IMR-90 (cell line): Measurements from ENCODE around the gene VPS35.

Experiments
- BHLHE40 ChIP-seq: fragments of 150-350 bp; IDR thresholded peaks from 2 replicates; pipeline ENCODE4 v1.6.1; 2016; ENCODE audit warnings: mild to moderate bottlenecking, low read depth, low read length
- CTCF ChIP-seq: conservative IDR thresholded peaks from 2 replicates; pipeline ENCODE4 v1.5.1; 2012; ENCODE audit warnings: mild to moderate bottlenecking, low read depth, low read length, improper control_type of control experiment
- ELK1 ChIP-seq: fragments of 150-350 bp; IDR thresholded peaks from 2 replicates; pipeline ENCODE4 v1.6.1; 2016; ENCODE audit warnings: low read depth, mild to moderate bottlenecking, low read length, moderate library complexity, borderline replicate concordance
- MAZ ChIP-seq: IDR thresholded peaks from 2 replicates; pipeline ENCODE4 v1.6.1; 2012; ENCODE audit warnings: low read depth, mild to moderate bottlenecking, low read length, improper control_type of control experiment, moderate library complexity, borderline replicate concordance
- NFE2L2 ChIP-seq: fragments of 150-350 bp; IDR thresholded peaks from 2 replicates; pipeline ENCODE4 v1.6.1; 2016; ENCODE audit warnings: low read depth, mild to moderate bottlenecking, low read length
- POLR2A ChIP-seq: IDR thresholded peaks from 2 replicates; pipeline ENCODE4 v1.6.1; 2012; ENCODE audit warnings: mild to moderate bottlenecking, low read depth, low read length
- RAD21 ChIP-seq: IDR thresholded peaks from 2 replicates; pipeline ENCODE4 v1.6.1; 2012; ENCODE audit warnings: low read length, improper control_type of control experiment
- RCOR1 ChIP-seq: IDR thresholded peaks from 2 replicates; pipeline ENCODE4 v1.6.1; 2012; ENCODE audit warnings: mild to moderate bottlenecking, low read length, improper control_type of control experiment; ENCODE audit not compliant: insufficient replicate concordance
- RFX5 ChIP-seq: IDR thresholded peaks from 2 replicates; pipeline ENCODE4 v1.8.0; 2012; ENCODE audit warnings: low read depth, mild to moderate bottlenecking, low read length, moderate library complexity

- TF ChIP-seq CTCF, result no peak
- TF ChIP-seq POLR2A, result no peak
- no peak for TF ChIP-seq NFE2L2
- TF ChIP-seq BHLHE40, result no peak
- no peak for TF ChIP-seq MAZ
- no peak for TF ChIP-seq RCOR1
- TF ChIP-seq ELK1, result no peak
- TF ChIP-seq RFX5, result no peak
- TF ChIP-seq RAD21, result no peak
Measured at GRCh38 chr16:46693598-46693997, 4.6 kb upstream of the VPS35 start.
